ENCODE results near the gene DPP7. TPM values are rescaled to one million over a fixed set of nuclear protein-coding genes. Genes with fewer than 3 reads are reported as not detected.
A peak's percentile ranks its signal among the peaks of the same experiment; 100 is the strongest.

Gene DPP7
- total and polyA plus RNA-seq, 10 of the 15 experiments (the other 5 are each of a cell fraction or from before 2014, with no cell fraction given), result 0.68 to 245 (median 106) TPM

DNA sequence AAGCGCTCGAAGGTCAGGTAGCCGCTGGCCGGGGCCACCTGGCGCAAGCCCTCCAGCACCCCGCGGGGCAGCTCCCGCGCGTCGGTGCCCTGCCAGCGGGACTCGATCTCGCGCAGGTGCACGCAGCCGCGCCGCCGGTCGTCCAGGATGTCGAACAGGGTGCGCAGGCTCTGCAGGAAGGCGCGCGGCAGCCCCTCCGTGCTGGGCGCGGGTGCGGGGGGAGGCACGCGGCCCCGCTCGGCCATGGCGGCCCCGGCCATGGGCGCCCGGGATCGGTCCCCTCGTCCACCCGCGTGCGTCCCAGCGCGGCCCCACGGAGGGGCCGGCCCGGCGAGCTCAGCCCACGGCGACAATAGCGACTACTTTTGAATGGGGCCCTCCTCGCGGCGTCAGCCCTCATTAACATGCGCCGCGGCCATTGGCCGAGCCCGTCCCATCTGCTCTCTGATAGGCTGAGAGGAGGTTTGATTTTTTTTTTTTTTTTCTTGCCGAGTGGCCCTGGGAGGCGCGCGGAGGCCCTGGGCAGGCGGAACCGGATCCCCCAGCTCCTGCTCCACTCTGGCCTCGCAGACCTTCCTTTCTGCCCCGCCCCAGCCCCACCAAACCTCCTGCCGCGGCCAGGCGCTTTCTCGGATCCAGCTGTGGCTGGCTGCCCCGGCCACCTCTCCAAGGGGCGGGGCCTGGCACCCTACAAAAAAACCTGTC, 44.2 kb downstream of the DPP7 start, which contains the start of gene SAPCD2:
SAPCD2 (minus strand) TSS at position 357 of the 705 bp plus-strand sequence; CDS start at position 260, 97 bp downstream.
- DNase-seq (ENCODE audit: low read depth, low spot score) (no peak), ATAC-seq (peak; percentile 88), FAIRE-seq (peak; percentile 65)
- RAD21 ChIA-PET (ENCODE audit: unreplicated experiment), result interaction anchor here (0.6 to 5.0 kb wide), 13 partner anchors 13 to 369 kb away, joined by 3 to 24 read pairs (median 6); partner anchors contain the start of genes FUT7, MAN1B1 and RNF224
- Histone ChIP-seq H3K79me2 (ENCODE audit: control insufficient read depth, insufficient read depth, low read length) (peaks cover 7% of the 10 kb centered on the region), H3K27ac (ENCODE audit: control insufficient read depth, insufficient read depth) (peak within 1 kb of the TSS; percentile 70), H2AFZ (ENCODE audit: control insufficient read depth, low read depth, low read length) (peak within 1 kb of the TSS; percentile 54), H3K4me2 (ENCODE audit: control insufficient read depth, insufficient read depth) (peak within 1 kb of the TSS; percentile 98), H3K27me3 (replicated peaks in 1 of 2; ENCODE audit: control insufficient read depth in 2 of 2, insufficient read depth in 2 of 2, low read length in 1 of 2) (no peaks in the 10 kb centered on the region), H3K4me3 (peak within 1 kb of the TSS; percentile 80), H3K36me3 (ENCODE audit: control insufficient read depth in 2 of 2, insufficient read depth in 2 of 2, low read length in 1 of 2) (no peaks in the 10 kb centered on the region; a peak in 1 of 4 replicates), H3K9ac (ENCODE audit: control insufficient read depth, insufficient read depth, low read length) (peak within 1 kb of the TSS; percentile 69), H3K9me3 (replicated peaks; ENCODE audit: control insufficient read depth, insufficient read depth, low read length) (no peaks in the 10 kb centered on the region), H3K4me1 (ENCODE audit: control insufficient read depth, insufficient read depth, low read length) (peaks cover 33% of the 10 kb centered on the region), H4K20me1 (ENCODE audit: control insufficient read depth, insufficient read depth) (no peaks in the 10 kb centered on the region)
- POLR2A ChIA-PET, result interaction anchor here (0.5 to 3.5 kb wide), 15 partner anchors 12 to 661 kb away, joined by 3 to 22 read pairs (median 4); partner anchors contain the start of genes CYSRT1, MAN1B1, TPRN and TUBB4B
- intact Hi-C loops (cut with micrococcal nuclease; ENCODE audit: unreplicated experiment), result no loop called here
- in situ Hi-C loops (cut with MboI), result no loop called here
- SMC1A ChIA-PET (ENCODE audit: uncharacterized antibody, unreplicated experiment), result interaction anchor here (1.1 to 7.2 kb wide), 5 partner anchors 11 to 35 kb away, joined by 3 to 30 read pairs (median 6); partner anchors contain the start of gene MAN1B1
- CTCF ChIA-PET, result interaction anchor here (0.7 to 7.9 kb wide), 13 partner anchors 10 to 278 kb away, joined by 3 to 80 read pairs (median 7); partner anchors contain the start of genes CYSRT1, MAN1B1 and RNF208
- BruUV-seq (replicated peaks), result no TSS peak
- 1% methylated on average over 44 of the region's 74 CpGs for WGBS (ENCODE audit: insufficient coverage, insufficient replicate concordance, low lambda C conversion rate, missing lambda C conversion rate)
- TF ChIP-seq HDGF (IDR thresholded peaks at IDR 0.05), result 0 out of 2 replicates have a peak, but pooled peaks have one; percentile 22
- TF ChIP-seq ESRRA (IDR thresholded peaks at IDR 0.05; ENCODE audit: low read length), result no peak
- peak; percentile 62; the same call in 1 of the 2 replicates for TF ChIP-seq DPF2 (IDR thresholded peaks at IDR 0.05)
- peak; percentile 31 for TF ChIP-seq KLF5 (IDR thresholded peaks at IDR 0.05; ENCODE audit: partially characterized antibody)
- TF ChIP-seq POU2F2 (IDR thresholded peaks at IDR 0.05; ENCODE audit: borderline replicate concordance, low read depth, low read length), result peak; percentile 79; the same call in 2 of the 3 replicates
- no peak for TF ChIP-seq POLR2AphosphoS5 (IDR thresholded peaks at IDR 0.05; ENCODE audit: low read length)
- TF ChIP-seq, protein P1, sequence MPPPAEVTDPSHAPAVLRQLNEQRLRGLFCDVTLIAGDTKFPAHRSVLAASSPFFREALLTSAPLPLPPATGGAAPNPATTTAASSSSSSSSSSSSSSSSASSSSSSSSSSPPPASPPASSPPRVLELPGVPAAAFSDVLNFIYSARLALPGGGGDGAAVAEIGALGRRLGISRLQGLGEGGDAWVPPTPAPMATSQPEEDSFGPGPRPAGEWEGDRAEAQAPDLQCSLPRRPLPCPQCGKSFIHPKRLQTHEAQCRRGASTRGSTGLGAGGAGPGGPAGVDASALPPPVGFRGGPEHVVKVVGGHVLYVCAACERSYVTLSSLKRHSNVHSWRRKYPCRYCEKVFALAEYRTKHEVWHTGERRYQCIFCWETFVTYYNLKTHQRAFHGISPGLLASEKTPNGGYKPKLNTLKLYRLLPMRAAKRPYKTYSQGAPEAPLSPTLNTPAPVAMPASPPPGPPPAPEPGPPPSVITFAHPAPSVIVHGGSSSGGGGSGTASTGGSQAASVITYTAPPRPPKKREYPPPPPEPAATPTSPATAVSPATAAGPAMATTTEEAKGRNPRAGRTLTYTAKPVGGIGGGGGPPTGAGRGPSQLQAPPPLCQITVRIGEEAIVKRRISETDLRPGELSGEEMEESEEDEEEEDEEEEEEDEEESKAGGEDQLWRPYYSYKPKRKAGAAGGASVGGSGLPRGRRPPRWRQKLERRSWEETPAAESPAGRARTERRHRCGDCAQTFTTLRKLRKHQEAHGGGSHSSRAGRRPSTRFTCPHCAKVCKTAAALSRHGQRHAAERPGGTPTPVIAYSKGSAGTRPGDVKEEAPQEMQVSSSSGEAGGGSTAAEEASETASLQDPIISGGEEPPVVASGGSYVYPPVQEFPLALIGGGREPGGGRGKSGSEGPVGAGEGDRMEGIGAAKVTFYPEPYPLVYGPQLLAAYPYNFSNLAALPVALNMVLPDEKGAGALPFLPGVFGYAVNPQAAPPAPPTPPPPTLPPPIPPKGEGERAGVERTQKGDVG (CRISPR knock-in tag; IDR thresholded peaks at IDR 0.05), result no peak
- TF ChIP-seq, protein P2, sequence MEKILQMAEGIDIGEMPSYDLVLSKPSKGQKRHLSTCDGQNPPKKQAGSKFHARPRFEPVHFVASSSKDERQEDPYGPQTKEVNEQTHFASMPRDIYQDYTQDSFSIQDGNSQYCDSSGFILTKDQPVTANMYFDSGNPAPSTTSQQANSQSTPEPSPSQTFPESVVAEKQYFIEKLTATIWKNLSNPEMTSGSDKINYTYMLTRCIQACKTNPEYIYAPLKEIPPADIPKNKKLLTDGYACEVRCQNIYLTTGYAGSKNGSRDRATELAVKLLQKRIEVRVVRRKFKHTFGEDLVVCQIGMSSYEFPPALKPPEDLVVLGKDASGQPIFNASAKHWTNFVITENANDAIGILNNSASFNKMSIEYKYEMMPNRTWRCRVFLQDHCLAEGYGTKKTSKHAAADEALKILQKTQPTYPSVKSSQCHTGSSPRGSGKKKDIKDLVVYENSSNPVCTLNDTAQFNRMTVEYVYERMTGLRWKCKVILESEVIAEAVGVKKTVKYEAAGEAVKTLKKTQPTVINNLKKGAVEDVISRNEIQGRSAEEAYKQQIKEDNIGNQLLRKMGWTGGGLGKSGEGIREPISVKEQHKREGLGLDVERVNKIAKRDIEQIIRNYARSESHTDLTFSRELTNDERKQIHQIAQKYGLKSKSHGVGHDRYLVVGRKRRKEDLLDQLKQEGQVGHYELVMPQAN (conservative IDR thresholded peaks at IDR 0.05), result peak; percentile 95
- TF ChIP-seq NBN (IDR thresholded peaks at IDR 0.05), result 0 out of 2 replicates have a peak, but pooled peaks have one; percentile 49
- no peak for TF ChIP-seq RAD21 (IDR thresholded peaks at IDR 0.05; ENCODE audit: insufficient read depth, low read depth, low read length)
- TF ChIP-seq WRNIP1 (IDR thresholded peaks at IDR 0.05; ENCODE audit: borderline replicate concordance, low read depth, low read length), result no peak
- TF ChIP-seq, protein P3, sequence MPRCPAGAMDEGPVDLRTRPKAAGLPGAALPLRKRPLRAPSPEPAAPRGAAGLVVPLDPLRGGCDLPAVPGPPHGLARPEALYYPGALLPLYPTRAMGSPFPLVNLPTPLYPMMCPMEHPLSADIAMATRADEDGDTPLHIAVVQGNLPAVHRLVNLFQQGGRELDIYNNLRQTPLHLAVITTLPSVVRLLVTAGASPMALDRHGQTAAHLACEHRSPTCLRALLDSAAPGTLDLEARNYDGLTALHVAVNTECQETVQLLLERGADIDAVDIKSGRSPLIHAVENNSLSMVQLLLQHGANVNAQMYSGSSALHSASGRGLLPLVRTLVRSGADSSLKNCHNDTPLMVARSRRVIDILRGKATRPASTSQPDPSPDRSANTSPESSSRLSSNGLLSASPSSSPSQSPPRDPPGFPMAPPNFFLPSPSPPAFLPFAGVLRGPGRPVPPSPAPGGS (IDR thresholded peaks at IDR 0.05; ENCODE audit: borderline replicate concordance, insufficient read depth, low read depth, low read length, poor library complexity, severe bottlenecking), result no peak
- TF ChIP-seq, protein P4, sequence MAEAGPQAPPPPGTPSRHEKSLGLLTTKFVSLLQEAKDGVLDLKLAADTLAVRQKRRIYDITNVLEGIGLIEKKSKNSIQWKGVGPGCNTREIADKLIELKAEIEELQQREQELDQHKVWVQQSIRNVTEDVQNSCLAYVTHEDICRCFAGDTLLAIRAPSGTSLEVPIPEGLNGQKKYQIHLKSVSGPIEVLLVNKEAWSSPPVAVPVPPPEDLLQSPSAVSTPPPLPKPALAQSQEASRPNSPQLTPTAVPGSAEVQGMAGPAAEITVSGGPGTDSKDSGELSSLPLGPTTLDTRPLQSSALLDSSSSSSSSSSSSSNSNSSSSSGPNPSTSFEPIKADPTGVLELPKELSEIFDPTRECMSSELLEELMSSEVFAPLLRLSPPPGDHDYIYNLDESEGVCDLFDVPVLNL (IDR thresholded peaks at IDR 0.05; ENCODE audit: low read depth, low read length), result peak; percentile 86
